GM19395 (cell line): Measurements from ENCODE around the gene TSEN2.
"Not testable (repeated sequence)": the region's sequence is repeated elsewhere in the genome, so short reads cannot be mapped to it uniquely, and the experiment has no call there.

Experiments
- ATAC-seq: cut with Tn5 transposase; IDR thresholded peaks from one replicate; pipeline ENCODE4 v1.9.1; 2021; ENCODE audit warnings: mild to moderate bottlenecking, moderate library complexity; ENCODE audit not compliant: unreplicated experiment

The TSEN2 gene

GRCh38 chr3:12471241-12471640 is 13.0 kb upstream of the TSEN2 start:
- no peak for ATAC-seq

DNA sequence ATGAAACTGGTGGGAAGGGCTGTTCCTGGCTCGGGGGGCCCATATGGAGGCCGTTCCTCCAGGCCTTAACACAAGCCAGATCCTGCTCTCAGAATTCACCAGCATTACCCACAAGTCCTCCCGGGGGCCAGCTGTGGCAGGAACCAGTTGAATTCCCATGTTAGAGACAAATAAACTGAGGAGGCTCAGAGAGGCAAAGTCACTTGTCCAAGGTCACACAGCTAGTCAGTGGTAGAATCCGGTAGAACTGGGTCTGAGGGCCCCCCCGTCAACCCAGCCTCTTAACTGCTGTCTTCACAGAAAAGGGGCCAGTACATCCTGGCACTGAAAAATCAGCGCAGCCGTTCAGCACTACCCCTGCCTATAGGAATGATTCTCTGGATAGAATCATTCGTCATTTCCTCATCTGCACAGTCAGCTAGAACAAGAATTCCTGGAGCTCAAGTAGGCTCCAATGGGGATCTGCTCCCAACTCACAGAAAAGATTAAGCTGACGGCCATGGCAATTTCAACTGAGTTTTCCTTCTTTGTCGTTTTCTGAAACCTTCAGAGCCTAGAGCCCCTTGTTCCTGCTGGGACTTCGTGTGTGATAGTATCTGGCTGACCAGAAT is 12.2 kb upstream of the TSEN2 start:
- ATAC-seq: no peak

DNA sequence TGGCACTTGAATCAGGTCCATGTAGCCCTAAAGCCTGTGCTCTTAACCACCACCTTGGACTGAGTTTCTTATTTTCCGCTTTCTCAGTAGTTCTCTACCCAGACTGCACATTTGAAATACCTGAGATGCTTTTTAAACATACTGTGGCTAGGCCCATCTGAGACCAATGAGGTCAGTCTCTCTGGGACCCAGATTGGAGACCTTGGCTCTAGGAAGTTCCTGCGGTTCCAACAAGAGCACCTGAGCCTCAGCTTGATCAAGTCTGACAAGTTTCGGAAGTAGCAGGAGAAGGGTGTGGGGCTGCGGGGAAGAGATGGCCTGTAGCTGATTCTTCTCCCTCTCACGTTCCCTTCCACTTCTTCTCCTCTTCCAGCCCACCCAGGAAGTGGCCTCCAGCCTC is 11.5 kb upstream of the TSEN2 start:
- ATAC-seq: no peak

DNA sequence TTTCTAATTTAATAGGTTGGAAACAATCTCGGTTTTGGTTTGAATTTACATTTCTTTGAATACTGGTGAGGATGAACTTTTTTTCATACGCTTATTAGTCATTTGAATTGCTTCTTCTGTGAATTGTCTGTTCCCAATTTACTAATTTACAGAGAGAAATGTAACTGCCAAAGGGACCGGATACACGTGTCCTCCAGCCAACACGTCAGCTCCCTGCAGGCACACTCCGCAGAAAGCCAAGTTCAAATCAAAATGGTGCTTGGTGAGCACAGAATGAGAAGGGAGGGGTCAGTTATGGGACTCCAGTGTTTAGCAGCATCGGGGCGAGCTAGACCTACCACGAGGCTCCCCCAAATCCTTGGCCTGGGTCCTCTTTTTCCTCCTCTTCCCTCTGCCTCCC is 10.8 kb upstream of the TSEN2 start:
- ATAC-seq: no peak

DNA sequence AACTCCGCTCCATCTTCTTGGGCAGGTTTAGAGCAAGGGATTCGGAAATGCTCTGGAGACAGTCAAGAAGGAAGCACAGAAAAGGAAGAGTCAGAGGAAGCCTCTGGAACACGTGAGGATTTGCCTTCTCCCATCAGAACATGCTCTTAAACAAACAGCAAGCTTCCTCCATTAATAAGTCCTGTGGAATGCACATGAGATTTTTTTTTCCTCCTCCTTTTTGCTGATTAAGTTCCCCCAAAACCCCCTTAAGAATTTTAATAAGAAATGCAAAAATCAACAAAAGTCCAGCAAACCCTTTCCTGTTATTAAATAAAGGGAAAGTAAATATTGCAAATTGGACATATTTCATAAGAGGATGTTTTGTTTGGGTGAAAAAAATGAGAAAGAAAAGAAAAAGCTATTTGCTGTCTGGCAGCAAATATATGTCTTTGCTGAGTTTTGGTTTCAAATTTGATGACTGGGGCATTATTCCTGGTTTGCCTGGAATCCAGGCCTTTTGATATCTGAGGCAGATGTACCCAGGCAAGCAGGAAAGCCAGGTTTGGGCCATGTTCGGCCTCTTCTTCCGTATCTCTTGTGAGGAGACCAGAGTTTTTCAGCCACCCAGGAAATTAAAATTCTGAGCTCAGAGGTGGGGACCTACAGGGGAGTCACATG is 7.9 kb upstream of the TSEN2 start:
- ATAC-seq: no peak

GRCh38 chr3:12477256-12477655 is 7.0 kb upstream of the TSEN2 start:
- ATAC-seq: no peak

DNA sequence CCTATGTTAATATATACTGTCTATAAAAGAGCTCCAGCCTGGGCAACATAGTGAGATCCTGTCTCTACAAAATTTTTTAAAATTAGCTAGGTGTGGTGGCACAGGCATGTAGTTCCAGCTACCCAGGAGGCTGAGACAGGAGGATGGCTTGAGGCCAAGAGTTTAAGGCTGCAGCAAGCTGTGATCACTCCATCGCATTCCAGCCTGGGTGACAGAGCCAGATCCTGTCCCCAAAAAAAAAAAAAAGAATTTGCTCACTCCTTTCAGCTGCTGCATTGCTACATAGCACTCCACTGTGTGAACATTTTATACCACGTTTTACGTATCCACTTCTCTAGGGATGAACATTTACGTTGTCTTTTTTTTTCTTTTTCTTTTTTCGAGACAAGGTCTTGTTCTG is 6.0 kb upstream of the TSEN2 start:
- ATAC-seq: no peak

GRCh38 chr3:12479198-12479597 is 5.1 kb upstream of the TSEN2 start:
- not testable (repeated sequence) for ATAC-seq

- ATAC-seq: peak; percentile 44
These were observed 4.3 kb upstream of the TSEN2 start for GRCh38 chr3:12479919-12480427.

GRCh38 chr3:12483410-12483809 is 870 bp upstream of the TSEN2 start:
- ATAC-seq: no peak

DNA sequence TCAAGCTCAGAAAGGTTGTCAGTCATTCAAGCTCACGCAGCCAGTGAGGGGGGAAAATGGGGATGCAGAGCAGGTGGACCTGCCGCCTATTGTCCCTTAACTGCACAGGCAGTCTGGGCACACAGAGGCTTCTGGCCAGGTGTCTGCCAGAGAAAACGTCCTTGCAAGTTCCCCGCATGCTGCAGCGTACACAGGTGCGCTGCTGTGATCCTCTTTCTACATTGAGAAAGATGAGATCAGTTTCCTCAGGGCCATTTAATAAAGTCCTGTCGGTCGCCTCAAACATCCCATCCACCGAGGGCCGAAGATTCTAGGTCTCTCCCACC is 445 bp upstream of the TSEN2 start:
- ATAC-seq: no peak

DNA sequence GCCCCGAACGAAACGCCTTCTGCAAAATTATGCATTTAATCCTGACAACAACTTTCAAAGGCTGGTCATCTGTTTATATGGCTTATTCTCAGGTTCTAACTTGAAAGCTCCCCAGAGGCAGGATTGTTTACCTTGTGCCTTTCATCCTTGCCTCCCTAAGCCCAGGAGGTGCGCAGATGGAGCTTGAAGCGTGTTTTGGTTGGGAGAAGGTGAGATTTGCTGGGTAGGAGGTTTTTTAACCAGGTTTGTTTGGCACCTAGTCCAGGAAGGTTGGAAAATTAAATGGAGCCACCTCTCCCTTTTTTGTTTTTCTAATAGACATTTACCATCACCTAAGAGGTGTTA is 675 bp downstream of the TSEN2 start:
- no peak for ATAC-seq

DNA sequence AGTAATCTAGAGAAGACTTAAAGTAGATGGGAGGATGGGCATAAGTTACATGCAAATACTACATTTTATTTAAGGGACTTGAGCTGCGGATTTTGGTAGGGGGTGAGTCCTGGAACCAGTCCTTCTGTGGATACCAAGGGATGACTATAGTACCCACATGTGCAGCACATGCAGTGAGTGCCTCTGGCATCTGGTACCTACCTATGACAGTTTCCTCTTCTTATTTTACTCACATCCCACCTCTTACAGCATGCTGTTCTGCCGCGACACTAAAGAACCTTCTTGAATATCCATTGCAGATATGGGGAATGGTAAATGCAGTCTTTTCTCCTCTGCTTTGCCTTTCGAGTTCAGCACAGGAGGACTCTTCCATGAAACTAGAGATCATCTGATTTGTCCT is 1.7 kb downstream of the TSEN2 start:
- ATAC-seq: no peak

- ATAC-seq: no peak
These were observed 2.6 kb downstream of the TSEN2 start for GRCh38 chr3:12486916-12487315.

DNA sequence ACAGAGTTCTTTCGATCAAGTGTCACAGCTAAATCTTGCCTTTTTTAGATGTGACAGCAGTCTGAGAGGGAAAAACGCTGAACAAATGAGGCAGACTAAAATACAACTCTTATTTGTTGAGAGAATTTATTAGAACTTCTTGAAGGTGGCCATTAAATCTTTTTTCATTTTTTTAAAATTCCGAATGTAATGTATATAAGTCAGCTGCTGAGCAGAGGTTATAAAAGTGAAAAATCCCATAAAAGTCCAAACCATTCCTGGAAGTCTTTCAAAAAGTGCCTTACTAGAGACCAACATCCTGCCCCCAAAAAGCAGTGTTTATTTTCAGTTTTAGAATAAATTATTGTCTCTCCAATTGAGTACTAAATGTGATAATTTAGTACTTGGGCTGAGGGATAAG is 3.1 kb downstream of the TSEN2 start:
- no peak for ATAC-seq

GRCh38 chr3:12487786-12488185 is 3.5 kb downstream of the TSEN2 start:
- ATAC-seq: no peak

DNA sequence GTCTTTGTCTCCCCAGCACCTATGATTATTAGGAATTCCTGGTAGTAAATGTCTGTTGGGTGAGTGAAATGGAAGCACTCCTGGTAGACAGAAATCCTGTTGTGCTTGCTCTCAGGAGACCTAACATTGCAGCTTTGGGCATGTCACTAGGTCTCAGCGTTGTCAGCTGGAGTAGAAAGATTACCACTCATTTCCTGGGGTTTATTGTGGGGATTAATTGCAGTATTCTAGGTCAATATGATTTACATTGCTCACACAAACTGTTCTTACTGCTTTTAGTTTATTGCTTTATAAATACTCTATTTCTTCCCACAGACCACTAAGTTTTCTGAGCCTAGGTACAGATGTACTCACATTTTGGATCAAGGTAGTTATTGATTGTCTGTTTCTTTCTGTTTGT is 5.1 kb downstream of the TSEN2 start:
- ATAC-seq: no peak

GRCh38 chr3:12489832-12490231 is 5.6 kb downstream of the TSEN2 start:
- ATAC-seq: no peak

- no peak for ATAC-seq
These were observed 6.3 kb downstream of the TSEN2 start for GRCh38 chr3:12490547-12490946.

DNA sequence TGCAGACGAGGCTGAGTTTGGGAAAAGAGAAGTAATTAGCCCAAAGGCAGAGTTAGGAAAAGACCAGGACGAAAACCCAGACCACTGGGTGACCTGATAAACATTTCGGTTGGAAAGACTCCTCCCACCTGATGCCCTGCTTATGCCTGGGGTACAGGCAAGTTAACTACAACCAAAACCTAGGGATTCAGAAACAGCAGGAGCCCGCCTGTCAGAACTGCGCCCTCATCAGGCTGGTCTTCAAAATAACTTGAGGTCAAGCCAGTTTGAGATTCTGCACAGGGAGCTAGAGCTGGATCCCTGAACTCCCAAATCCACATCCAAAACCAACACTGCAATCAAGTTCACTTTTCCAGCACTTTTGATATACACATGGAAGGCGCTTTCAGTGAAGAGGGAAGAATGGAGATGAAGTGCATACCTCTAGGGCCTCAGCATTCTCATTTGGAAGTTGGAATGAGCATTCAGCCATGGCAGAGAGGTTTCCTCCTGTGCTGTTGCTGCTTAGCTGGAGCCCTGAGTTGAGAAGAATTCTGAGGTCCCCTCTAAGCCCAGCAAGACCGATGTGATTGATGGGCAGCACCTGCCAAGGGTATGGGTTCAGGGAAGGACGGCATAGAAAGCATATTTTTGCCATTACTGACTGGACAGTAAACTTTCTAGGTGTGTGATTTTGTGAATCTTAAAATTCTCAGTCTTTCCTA is 11.6 kb downstream of the TSEN2 start:
- ATAC-seq: no peak

GRCh38 chr3:12496453-12496761 is 12.1 kb downstream of the TSEN2 start:
- ATAC-seq: no peak

DNA sequence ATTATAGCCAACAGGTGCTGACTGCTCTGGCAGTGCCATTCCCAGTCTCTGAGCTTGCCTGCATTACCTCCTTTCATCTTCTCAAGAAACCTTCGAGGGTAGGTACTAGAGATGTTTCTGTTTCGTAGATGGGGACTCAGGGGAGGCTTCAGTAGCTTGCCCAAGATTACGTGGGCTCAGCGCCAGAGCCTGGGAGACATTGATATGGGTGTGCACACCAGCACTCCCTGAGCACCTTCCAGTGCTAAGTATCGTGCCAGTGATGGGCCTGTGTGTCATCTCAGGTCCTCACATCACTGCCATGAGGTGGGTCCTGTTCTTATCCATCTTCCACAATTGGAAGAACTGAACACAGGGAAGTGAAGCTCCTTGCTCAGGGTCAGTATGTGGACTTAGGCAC is 15.2 kb downstream of the TSEN2 start:
- no peak for ATAC-seq
